ENCODE measurements around the gene FIGN.

DNA sequence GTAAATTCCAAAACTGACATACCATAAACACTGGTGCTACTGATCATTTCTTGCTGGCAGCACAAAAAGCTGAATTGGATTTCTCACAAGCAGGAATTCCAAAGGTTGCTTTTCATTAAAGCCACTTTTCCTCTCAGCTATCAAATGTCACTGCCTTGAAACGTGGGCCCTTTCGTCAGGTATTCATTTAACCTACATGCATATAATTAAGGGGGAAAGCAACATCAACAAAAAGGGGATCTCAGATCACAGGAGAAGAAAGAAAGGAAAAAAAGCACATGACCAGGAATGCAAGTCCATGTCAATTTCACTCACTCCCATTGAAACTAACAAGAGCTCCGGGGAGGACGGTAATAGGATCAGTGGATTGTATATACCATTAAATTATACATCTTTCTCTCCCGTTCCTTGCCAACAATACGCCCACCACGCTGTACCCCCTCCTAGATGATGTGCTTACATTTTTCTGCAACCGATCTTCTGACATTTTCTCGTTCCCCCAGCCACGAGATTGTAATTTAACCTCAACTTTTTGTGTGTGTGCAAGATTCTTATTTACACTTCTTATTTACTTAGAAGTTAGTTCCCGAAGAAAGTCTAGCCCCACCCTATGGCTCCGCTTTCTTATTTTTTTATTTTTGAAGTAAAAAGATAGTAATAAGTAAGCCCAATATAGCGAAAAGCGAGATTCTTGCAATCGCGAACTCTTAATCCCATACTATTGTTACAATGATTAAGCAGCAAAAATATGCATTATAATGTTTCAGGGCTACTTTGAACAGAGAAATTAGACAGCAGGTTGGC is 725 bp downstream of the FIGN start:
- no peak for TF ChIP-seq GATA2 (IDR thresholded peaks at IDR 0.05; ENCODE audit: insufficient read depth, insufficient read length, low read depth, low read length)
- TF ChIP-seq, protein P1, sequence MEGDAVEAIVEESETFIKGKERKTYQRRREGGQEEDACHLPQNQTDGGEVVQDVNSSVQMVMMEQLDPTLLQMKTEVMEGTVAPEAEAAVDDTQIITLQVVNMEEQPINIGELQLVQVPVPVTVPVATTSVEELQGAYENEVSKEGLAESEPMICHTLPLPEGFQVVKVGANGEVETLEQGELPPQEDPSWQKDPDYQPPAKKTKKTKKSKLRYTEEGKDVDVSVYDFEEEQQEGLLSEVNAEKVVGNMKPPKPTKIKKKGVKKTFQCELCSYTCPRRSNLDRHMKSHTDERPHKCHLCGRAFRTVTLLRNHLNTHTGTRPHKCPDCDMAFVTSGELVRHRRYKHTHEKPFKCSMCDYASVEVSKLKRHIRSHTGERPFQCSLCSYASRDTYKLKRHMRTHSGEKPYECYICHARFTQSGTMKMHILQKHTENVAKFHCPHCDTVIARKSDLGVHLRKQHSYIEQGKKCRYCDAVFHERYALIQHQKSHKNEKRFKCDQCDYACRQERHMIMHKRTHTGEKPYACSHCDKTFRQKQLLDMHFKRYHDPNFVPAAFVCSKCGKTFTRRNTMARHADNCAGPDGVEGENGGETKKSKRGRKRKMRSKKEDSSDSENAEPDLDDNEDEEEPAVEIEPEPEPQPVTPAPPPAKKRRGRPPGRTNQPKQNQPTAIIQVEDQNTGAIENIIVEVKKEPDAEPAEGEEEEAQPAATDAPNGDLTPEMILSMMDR (IDR thresholded peaks at IDR 0.05; ENCODE audit: extremely low read depth in 1 of 2, insufficient read depth in 1 of 2, low read depth in 1 of 2, low read length in 2 of 2): no peak
- no peak for TF ChIP-seq POLR2A (IDR thresholded peaks at IDR 0.05; ENCODE audit: low read depth, low read length)
- TF ChIP-seq, protein P2, sequence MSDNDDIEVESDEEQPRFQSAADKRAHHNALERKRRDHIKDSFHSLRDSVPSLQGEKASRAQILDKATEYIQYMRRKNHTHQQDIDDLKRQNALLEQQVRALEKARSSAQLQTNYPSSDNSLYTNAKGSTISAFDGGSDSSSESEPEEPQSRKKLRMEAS (IDR thresholded peaks at IDR 0.05; ENCODE audit: insufficient read depth, insufficient read length): no peak
- no peak for TF ChIP-seq EZH2 (IDR thresholded peaks at IDR 0.05; ENCODE audit: borderline replicate concordance, low read depth, low read length, severe bottlenecking)
- no peak for TF ChIP-seq POLR2AphosphoS5 (IDR thresholded peaks at IDR 0.05; ENCODE audit: insufficient read depth, low read depth, low read length)
- no peak for TF ChIP-seq JUN (IDR thresholded peaks at IDR 0.05; ENCODE audit: borderline replicate concordance, insufficient read depth, insufficient read length, low read depth)
